ENCODE measurements around the gene CBX2. TPM values are rescaled to one million over a fixed set of nuclear protein-coding genes. Genes with fewer than 3 reads are reported as not detected.

CBX2 gene
- total and polyA plus RNA-seq, 4 donors = 1.4 to 13.5 (median 3.0) TPM

- Histone ChIP-seq H3K4me3 (no peak overlapping the region), H3K9ac (ENCODE audit: insufficient read depth in 1 of 2, low read length in 2 of 2) (no peak overlapping the region), H3K27ac (ENCODE audit: low read depth in 1 of 2, low read length in 1 of 2) (no peak overlapping the region), H3K4me1 (ENCODE audit: control insufficient read depth in 5 of 5, insufficient read depth in 5 of 5, low read length in 5 of 5) (peaks cover 0 to 23% (median 0%) of the 10 kb centered on the region in 5 donors), H3K9me3 (ENCODE audit: control insufficient read depth in 4 of 4, insufficient read depth in 3 of 4, low read length in 3 of 4) (peaks cover 0 to 7% (median 0%) of the 10 kb centered on the region in 4 donors), H3K36me3 (ENCODE audit: control insufficient read depth in 4 of 4, insufficient read depth in 4 of 4, low read length in 4 of 4) (no peaks in the 10 kb centered on the region), H3K27me3 (ENCODE audit: control insufficient read depth in 3 of 3, insufficient read depth in 3 of 3, low read length in 2 of 3) (peaks cover 20 to 96% (median 93%) of the 10 kb centered on the region in 3 donors)
- peak in 2 of 3 donors; percentile 47 to 50 for DNase-seq
- WGBS, 2 donors = 2% methylated on average over 62 to 76 of the region's 76 CpGs
- no peak for ATAC-seq (ENCODE audit: insufficient read depth, low FRiP score)
- no peak for TF ChIP-seq CTCF (IDR thresholded peaks at IDR 0.05; ENCODE audit: control extremely low read depth, extremely low read depth)
Measured at GRCh38 chr17:79803997-79804855, 26.3 kb downstream of the CBX2 start.

GRCh38 chr17:79804856-79805696 lies 27.1 kb downstream of the CBX2 start:
- Histone ChIP-seq H3K36me3 (ENCODE audit: control insufficient read depth in 4 of 4, insufficient read depth in 4 of 4, low read length in 4 of 4) (no peaks in the 10 kb centered on the region), H3K27ac (ENCODE audit: low read depth in 1 of 2, low read length in 1 of 2) (no peak overlapping the region), H3K27me3 (ENCODE audit: control insufficient read depth in 3 of 3, insufficient read depth in 3 of 3, low read length in 2 of 3) (peaks cover 25 to 91% (median 88%) of the 10 kb centered on the region in 3 donors), H3K4me1 (ENCODE audit: control insufficient read depth in 5 of 5, insufficient read depth in 5 of 5, low read length in 5 of 5) (peaks cover 0 to 17% (median 0%) of the 10 kb centered on the region in 5 donors), H3K4me3 (no peak overlapping the region), H3K9ac (ENCODE audit: insufficient read depth in 1 of 2, low read length in 2 of 2) (no peak overlapping the region), H3K9me3 (ENCODE audit: control insufficient read depth in 4 of 4, insufficient read depth in 3 of 4, low read length in 3 of 4) (peaks cover 0 to 7% (median 0%) of the 10 kb centered on the region in 4 donors)
- TF ChIP-seq CTCF (IDR thresholded peaks at IDR 0.05; ENCODE audit: control extremely low read depth, extremely low read depth) = no peak
- 10 to 15% methylated on average over 22 of the region's 22 CpGs for whole genome bisulfite sequencing, 2 donors
- no peak for ATAC-seq (ENCODE audit: insufficient read depth, low FRiP score)
- DNase-seq = no peak

GRCh38 chr17:79806446-79806760 lies 28.5 kb downstream of the CBX2 start:
- no peak overlapping the region for H3K27ac ChIP-seq (ENCODE audit: low read depth in 1 of 2, low read length in 1 of 2)
- peaks cover 0 to 12% (median 8%) of the 10 kb centered on the region in 5 donors for H3K4me1 ChIP-seq (ENCODE audit: control insufficient read depth in 5 of 5, insufficient read depth in 5 of 5, low read length in 5 of 5)
- peaks cover 0 to 7% (median 0%) of the 10 kb centered on the region in 4 donors for H3K9me3 ChIP-seq (ENCODE audit: control insufficient read depth in 4 of 4, insufficient read depth in 3 of 4, low read length in 3 of 4)
- 15 to 22% methylated on average over 4 of the region's 4 CpGs for WGBS, 2 donors
- no peak for ATAC-seq (ENCODE audit: insufficient read depth, low FRiP score)
- H3K27me3 ChIP-seq (ENCODE audit: control insufficient read depth in 3 of 3, insufficient read depth in 3 of 3, low read length in 2 of 3) = peaks cover 21 to 86% (median 85%) of the 10 kb centered on the region in 3 donors
- no peak for TF ChIP-seq CTCF (IDR thresholded peaks at IDR 0.05; ENCODE audit: control extremely low read depth, extremely low read depth)
- DNase-seq = no peak
- no peak overlapping the region for H3K4me3 ChIP-seq
- no peaks in the 10 kb centered on the region for H3K36me3 ChIP-seq (ENCODE audit: control insufficient read depth in 4 of 4, insufficient read depth in 4 of 4, low read length in 4 of 4)
- H3K9ac ChIP-seq (ENCODE audit: insufficient read depth in 1 of 2, low read length in 2 of 2) = no peak overlapping the region

Data from lung (tissue), 12 donors.